HG03025 (cell line): ENCODE measurements around the gene CSF1R.
A peak's percentile ranks its signal among the peaks of the same experiment; 100 is the strongest.
"Not testable (repeated sequence)": the region's sequence is repeated elsewhere in the genome, so short reads cannot be mapped to it uniquely, and the experiment has no call there.

ENCODE experiments used
- ATAC-seq: cut with Tn5 transposase; IDR thresholded peaks from one replicate; pipeline ENCODE4 v1.9.1; 2021; ENCODE audit warnings: mild to moderate bottlenecking, moderate library complexity; ENCODE audit not compliant: unreplicated experiment, low FRiP score

CSF1R gene

GRCh38 chr5:150035139-150035895 is 51.0 kb downstream of the CSF1R start:
- ATAC-seq = peak; percentile 61

GRCh38 chr5:150034662-150035061 is 51.7 kb downstream of the CSF1R start:
- ATAC-seq = no peak

- no peak for ATAC-seq
Observed at GRCh38 chr5:150033334-150033733, 53.0 kb downstream of the CSF1R start.

GRCh38 chr5:150028047-150028446 is 58.3 kb downstream of the CSF1R start:
- ATAC-seq = not testable (repeated sequence)

- ATAC-seq = no peak
Observed at GRCh38 chr5:150026682-150027172, 59.6 kb downstream of the CSF1R start.

- ATAC-seq = no peak
Observed at GRCh38 chr5:150024346-150024984, 61.9 kb downstream of the CSF1R start.

GRCh38 chr5:150023136-150023535 is 63.2 kb downstream of the CSF1R start:
- no peak for ATAC-seq

GRCh38 chr5:150022681-150023080 is 63.7 kb downstream of the CSF1R start:
- no peak for ATAC-seq

GRCh38 chr5:150022158-150022531 is 64.2 kb downstream of the CSF1R start:
- ATAC-seq = no peak

GRCh38 chr5:150021491-150022157 is 64.7 kb downstream of the CSF1R start:
- ATAC-seq = no peak

- no peak for ATAC-seq
Observed at GRCh38 chr5:150020249-150020648, 66.1 kb downstream of the CSF1R start.

- ATAC-seq = no peak
Observed at GRCh38 chr5:150017226-150018005, 68.9 kb downstream of the CSF1R start.

- ATAC-seq = no peak
Observed at GRCh38 chr5:150016537-150016936, 69.8 kb downstream of the CSF1R start.

- no peak for ATAC-seq
Observed at GRCh38 chr5:150015415-150015814, 70.9 kb downstream of the CSF1R start.

- no peak for ATAC-seq
Observed at GRCh38 chr5:150014456-150014855, 71.9 kb downstream of the CSF1R start.

GRCh38 chr5:150013931-150014330 is 72.4 kb downstream of the CSF1R start:
- ATAC-seq = no peak

- ATAC-seq = no peak
Observed at GRCh38 chr5:150009671-150010387, 76.5 kb downstream of the CSF1R start.

- no peak for ATAC-seq
Observed at GRCh38 chr5:150007050-150007449, 79.3 kb downstream of the CSF1R start.

- ATAC-seq = no peak
Observed at GRCh38 chr5:150006318-150006717, 80.0 kb downstream of the CSF1R start.
